AG10803 (cell line): ENCODE data around the gene P4HA1.
"Not testable (repeated sequence)": the region's sequence is repeated elsewhere in the genome, so short reads cannot be mapped to it uniquely, and the experiment has no call there.

Experiments used
- DNase-seq: peaks from one replicate; pipeline ENCODE4 v3.0.0; 2010; ENCODE audit warnings: low read depth
- H3K4me3 ChIP-seq: 2 replicates; pipeline ENCODE4 v1.5.1; 2011; ENCODE audit warnings: mild to moderate bottlenecking, low read length, control low read depth
- TF ChIP-seq, protein P1 (sequence below): conservative IDR thresholded peaks from 2 replicates; pipeline ENCODE4 v1.5.1; 2011; ENCODE audit warnings: mild to moderate bottlenecking, low read length, control low read depth, inconsistent platforms

P4HA1 gene

GRCh38 chr10:73043766-73044377 is 52.8 kb downstream of the P4HA1 start:
- no peak overlapping the region for H3K4me3 ChIP-seq
- DNase-seq = no peak
- TF ChIP-seq, protein P1, sequence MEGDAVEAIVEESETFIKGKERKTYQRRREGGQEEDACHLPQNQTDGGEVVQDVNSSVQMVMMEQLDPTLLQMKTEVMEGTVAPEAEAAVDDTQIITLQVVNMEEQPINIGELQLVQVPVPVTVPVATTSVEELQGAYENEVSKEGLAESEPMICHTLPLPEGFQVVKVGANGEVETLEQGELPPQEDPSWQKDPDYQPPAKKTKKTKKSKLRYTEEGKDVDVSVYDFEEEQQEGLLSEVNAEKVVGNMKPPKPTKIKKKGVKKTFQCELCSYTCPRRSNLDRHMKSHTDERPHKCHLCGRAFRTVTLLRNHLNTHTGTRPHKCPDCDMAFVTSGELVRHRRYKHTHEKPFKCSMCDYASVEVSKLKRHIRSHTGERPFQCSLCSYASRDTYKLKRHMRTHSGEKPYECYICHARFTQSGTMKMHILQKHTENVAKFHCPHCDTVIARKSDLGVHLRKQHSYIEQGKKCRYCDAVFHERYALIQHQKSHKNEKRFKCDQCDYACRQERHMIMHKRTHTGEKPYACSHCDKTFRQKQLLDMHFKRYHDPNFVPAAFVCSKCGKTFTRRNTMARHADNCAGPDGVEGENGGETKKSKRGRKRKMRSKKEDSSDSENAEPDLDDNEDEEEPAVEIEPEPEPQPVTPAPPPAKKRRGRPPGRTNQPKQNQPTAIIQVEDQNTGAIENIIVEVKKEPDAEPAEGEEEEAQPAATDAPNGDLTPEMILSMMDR = no peak

DNA sequence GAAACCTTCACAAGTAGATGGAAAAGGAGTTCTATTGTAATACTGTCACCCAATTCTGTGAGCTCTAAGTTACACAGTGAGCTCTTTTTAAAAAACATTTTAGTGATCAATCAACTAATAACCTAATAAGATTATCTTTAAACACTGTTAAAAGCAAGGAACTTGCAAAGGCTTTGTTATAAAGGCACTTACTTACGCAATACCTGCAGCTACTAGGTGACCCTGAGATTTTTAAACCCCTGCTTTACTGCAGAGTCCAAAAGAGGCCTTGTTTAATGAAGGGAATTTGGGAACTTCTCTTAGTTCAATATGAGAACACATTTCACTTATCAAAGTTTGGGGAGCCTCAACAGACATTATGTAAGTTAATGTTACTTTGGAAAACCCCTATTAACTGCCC is 53.3 kb downstream of the P4HA1 start:
- TF ChIP-seq, protein P1 = no peak
- H3K4me3 ChIP-seq = no peak overlapping the region

GRCh38 chr10:73042130-73042529 is 54.5 kb downstream of the P4HA1 start:
- TF ChIP-seq, protein P1 = no peak
- H3K4me3 ChIP-seq = no peak overlapping the region
- no peak for DNase-seq

More for the DNA sequence above, 53.3 kb downstream of the P4HA1 start:
- DNase-seq = no peak

DNA sequence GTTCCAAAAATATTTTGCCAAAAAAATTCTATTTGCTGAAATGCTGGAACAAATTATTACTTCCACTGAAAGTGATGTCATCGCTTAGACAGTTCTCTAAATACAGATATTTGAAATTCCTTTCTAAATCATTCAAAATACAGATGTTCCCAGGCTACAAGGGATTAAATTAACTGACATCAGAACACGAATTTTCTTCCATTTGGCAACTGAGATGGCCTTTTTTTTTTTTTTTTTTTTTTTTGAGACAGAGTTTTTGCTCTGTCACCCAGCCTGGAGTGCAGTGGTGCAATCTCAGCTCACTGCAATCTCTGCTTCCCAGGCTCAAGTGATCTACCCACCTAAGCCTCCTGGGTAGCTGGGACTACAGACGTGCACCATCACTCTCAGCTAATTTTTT is 57.0 kb downstream of the P4HA1 start:
- DNase-seq = peak; percentile 96
- TF ChIP-seq, protein P1 = no peak
- no peak overlapping the region for H3K4me3 ChIP-seq

- not testable (repeated sequence) for DNase-seq, H3K4me3 ChIP-seq
Measured at GRCh38 chr10:73036285-73036684, 60.4 kb downstream of the P4HA1 start.

DNA sequence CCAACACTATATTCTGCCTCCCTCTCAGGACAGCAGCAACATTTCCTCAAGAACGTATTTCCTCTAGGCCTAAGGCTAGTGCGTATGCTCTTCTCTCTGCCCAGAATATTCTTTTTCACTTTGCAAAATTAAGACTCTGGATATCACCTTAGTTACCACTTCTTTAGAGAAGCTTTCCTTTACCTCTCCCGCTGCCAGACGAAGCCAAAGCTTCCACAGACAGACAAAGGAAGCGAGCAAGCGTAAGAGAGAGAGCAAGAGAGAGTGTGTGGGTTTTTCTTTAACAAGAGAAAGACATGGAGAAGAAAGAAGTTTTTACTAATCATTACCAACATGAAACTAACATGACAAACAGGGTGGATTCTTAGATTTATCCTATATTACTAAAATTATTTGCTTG is 64.1 kb downstream of the P4HA1 start:
- H3K4me3 ChIP-seq = no peak overlapping the region
- DNase-seq = no peak
- TF ChIP-seq, protein P1 = no peak

GRCh38 chr10:73026623-73027022 is 70.0 kb downstream of the P4HA1 start:
- H3K4me3 ChIP-seq = not testable (repeated sequence)
- DNase-seq = peak; percentile 59

GRCh38 chr10:73023455-73024070 is 73.1 kb downstream of the P4HA1 start:
- H3K4me3 ChIP-seq, DNase-seq: not testable (repeated sequence)

DNA sequence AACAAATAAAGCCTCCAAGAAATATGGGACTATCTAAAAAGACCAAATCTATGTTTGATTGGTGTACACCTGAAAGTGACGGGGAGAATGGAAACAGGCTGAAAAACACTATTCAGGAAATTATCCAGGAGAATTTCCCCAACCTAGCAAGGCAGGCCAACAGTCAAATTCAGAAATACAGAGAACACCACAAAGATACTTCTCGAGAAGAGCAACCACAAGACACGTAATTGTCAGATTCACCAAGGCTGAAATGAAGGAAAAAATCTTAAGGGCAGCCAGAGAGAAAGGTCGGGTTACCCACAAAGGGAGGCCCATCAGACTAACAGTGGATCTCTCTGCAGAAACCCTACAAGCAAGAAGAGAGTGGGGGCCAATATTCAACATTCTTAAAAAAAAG is 73.7 kb downstream of the P4HA1 start:
- H3K4me3 ChIP-seq, DNase-seq: not testable (repeated sequence)

GRCh38 chr10:73021538-73022164 is 75.0 kb downstream of the P4HA1 start:
- DNase-seq = not testable (repeated sequence)

More at GRCh38 chr10:73021538-73022164, 75.0 kb downstream of the P4HA1 start:
- not testable (repeated sequence) for H3K4me3 ChIP-seq
